Caco-2 (cell line): Measurements from ENCODE around the gene ACADVL. TPM values are rescaled to one million over a fixed set of nuclear protein-coding genes. Genes with fewer than 3 reads are reported as not detected.

Experiments used
- BruUV-seq: library from RNA; stranded (reverse); fragments of 400-500 nt; replicated peaks from 2 replicates; lab custom pipeline; 2021; lab: Mats Ljungman, UMichigan
- CTCF ChIA-PET: fragments of 300-600 bp; sonication (Branson Sonifier 250); formaldehyde crosslinking; loops from one replicate; lab custom pipeline; 2022; ENCODE audit warnings: antibody characterized with exemption; lab: Charles Lee
- POLR2A ChIA-PET: fragments of 300-600 bp; sonication (Branson Sonifier 250); formaldehyde crosslinking; loops from one replicate; lab custom pipeline; 2022; ENCODE audit warnings: antibody characterized with exemption; lab: Charles Lee
- DNase-seq, 2 experiments: peaks; one replicate each; pipeline versions ENCODE4 v3.0.0 to v3.0.0-alpha.2; 2020 to 2022
- H3K27me3 ChIP-seq: replicated peaks from 2 replicates; pipeline ENCODE4 v1.6.0; 2011; ENCODE audit warnings: low read length; ENCODE audit not compliant: control insufficient read depth, insufficient read depth
- H3K36me3 ChIP-seq: 2 replicates; pipeline ENCODE4 v1.5.1; 2011; ENCODE audit warnings: low read length; ENCODE audit not compliant: control insufficient read depth, insufficient read depth
- H3K4me1 ChIP-seq: fragments of 250-450 bp; sonication (Bioruptor Pico); 2 replicates; pipeline ENCODE4 v1.5.1; 2020; ENCODE audit warnings: mild to moderate bottlenecking
- H3K4me3 ChIP-seq: 2 replicates; pipeline ENCODE4 v1.5.1; 2011; ENCODE audit warnings: low read depth, mild to moderate bottlenecking, control low read depth, low read length
- H3K9me3 ChIP-seq: fragments of 250-450 bp; sonication (Bioruptor Pico); 2 replicates; pipeline ENCODE4 v1.5.1; 2020; ENCODE audit warnings: mild to moderate bottlenecking, moderate library complexity
- H3K27ac Mint-ChIP-seq: one replicate; pipeline ENCODE4 v1.8.0; 2022; ENCODE audit warnings: mixed read lengths; ENCODE audit not compliant: unreplicated experiment
- H3K27me3 Mint-ChIP-seq: one replicate; pipeline ENCODE4 v1.8.0; 2022; ENCODE audit warnings: mixed read lengths; ENCODE audit not compliant: insufficient read depth, unreplicated experiment
- H3K36me3 Mint-ChIP-seq: one replicate; pipeline ENCODE4 v1.8.0; 2022; ENCODE audit warnings: mild to moderate bottlenecking, mixed read lengths; ENCODE audit not compliant: insufficient read depth, unreplicated experiment
- H3K4me1 Mint-ChIP-seq: one replicate; pipeline ENCODE4 v1.8.0; 2022; ENCODE audit warnings: low read depth, mixed read lengths; ENCODE audit not compliant: unreplicated experiment
- H3K4me3 Mint-ChIP-seq: one replicate; pipeline ENCODE4 v1.8.0; 2022; ENCODE audit warnings: mild to moderate bottlenecking, moderate library complexity, mixed read lengths; ENCODE audit not compliant: unreplicated experiment
- H3K9me3 Mint-ChIP-seq: one replicate; pipeline ENCODE4 v1.8.0; 2022; ENCODE audit warnings: mixed read lengths; ENCODE audit not compliant: unreplicated experiment
- CTCF ChIP-seq, 2 experiments: fragments of 200-600 bp in 1 of 2; IDR thresholded peaks; 1 replicate in 1 of 2; 2 replicates in 1 of 2; pipeline versions ENCODE4 v1.5.1 to v1.8.0; 2011 to 2022; ENCODE audit warnings: antibody characterized with exemption in 1 of 2, control low read depth in 1 of 2, inconsistent platforms in 1 of 2, low read depth in 1 of 2, low read length in 1 of 2, mild to moderate bottlenecking in 1 of 2, moderate library complexity in 1 of 2; ENCODE audit not compliant: insufficient read depth in 1 of 2, severe bottlenecking in 1 of 2, unreplicated experiment in 1 of 2
- intact Hi-C: fragments of 100-400 bp; cut with micrococcal nuclease; formaldehyde crosslinking; loops from one replicate; pipeline ENCODE4 v1.10.0; 2022; ENCODE audit not compliant: unreplicated experiment
- total RNA-seq: library from RNA; stranded (reverse); gene quantifications from 2 replicates; pipeline ENCODE4 v1.2.3, GENCODE V29; 2022

Gene ACADVL
- total RNA-seq, 1 experiment from 2014 or later: 133 TPM

DNA sequence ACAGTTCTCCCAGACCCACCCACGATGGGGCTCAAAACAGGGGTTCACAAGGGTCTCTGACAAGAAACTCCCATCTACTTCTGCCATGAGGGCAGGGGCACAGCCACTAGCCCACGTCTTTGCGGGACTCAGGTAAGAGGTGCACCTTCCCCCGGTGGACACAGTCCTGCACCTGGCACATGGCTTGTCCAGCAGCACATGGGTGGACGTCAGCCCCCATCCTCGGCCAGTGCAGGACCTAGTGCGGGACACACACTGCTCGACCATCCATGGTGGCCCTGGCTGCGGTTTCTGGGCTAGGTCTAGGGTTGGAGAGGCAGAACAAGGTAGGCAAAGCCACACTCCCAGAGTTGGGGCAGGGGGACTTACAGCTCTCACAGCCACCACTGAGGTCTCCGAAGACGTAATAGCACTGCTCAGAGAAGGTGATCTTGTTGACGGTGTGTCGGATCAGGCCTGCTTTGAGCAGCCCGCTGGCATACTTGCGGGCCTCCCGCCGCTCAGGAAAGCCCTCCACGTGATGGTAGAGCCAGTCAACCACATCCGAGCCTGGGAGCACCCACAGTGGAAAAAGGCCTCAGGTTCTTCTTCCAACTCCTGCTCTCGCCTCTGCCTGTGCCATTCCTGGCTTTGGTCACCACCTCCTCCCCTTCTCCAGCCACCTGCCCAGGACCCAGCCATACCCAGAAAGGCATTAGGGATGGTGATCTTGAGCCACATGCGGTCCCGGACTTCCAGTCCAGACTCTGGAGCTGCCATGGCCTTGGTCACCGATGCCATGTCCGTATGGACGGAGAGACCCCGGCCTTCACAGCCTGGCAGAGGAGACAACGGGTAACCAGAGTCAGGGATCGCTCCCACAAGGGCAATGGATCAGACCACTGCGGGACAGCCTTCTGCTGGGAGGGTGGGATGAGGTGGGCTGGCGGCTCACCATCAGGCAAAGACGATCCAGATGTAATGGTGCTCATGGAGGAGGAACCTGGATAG lies 7.3 kb downstream of the ACADVL start:
- Mint-ChIP-seq H3K4me3 (no peak overlapping the region), H3K36me3 (peaks cover 51% of the 10 kb centered on the region), H3K9me3 (no peaks in the 10 kb centered on the region), H3K27ac (no peak overlapping the region), H3K4me1 (peaks cover 2% of the 10 kb centered on the region), H3K27me3 (no peaks in the 10 kb centered on the region)
- BruUV-seq: no TSS peak
- H3K4me3 ChIP-seq: no peak overlapping the region
- H3K4me1 ChIP-seq: no peaks in the 10 kb centered on the region
- H3K36me3 ChIP-seq: no peaks in the 10 kb centered on the region; the same call in 1 of the 2 replicates
- CTCF ChIA-PET: no interaction called here
- H3K9me3 ChIP-seq: no peaks in the 10 kb centered on the region
- DNase-seq: no peak
- intact Hi-C loops: no loop called here
- TF ChIP-seq CTCF (IDR thresholded peaks at IDR 0.05; ENCODE audit: insufficient read depth in 1 of 2, low read depth in 1 of 2, low read length in 1 of 2, severe bottlenecking in 1 of 2, unreplicated experiment in 1 of 2): no peak
- no peaks in the 10 kb centered on the region for H3K27me3 ChIP-seq
- POLR2A ChIA-PET: no interaction called here

GRCh38 chr17:7228920-7229319 lies 9.2 kb downstream of the ACADVL start:
- Histone ChIP-seq H3K4me3 (no peak overlapping the region), H3K9me3 (no peaks in the 10 kb centered on the region), H3K36me3 (no peaks in the 10 kb centered on the region; the same call in 1 of the 2 replicates), H3K27me3 (no peaks in the 10 kb centered on the region), H3K4me1 (no peaks in the 10 kb centered on the region)
- intact Hi-C loops: no loop called here
- BruUV-seq: no TSS peak
- ChIA-PET CTCF (no interaction called here), POLR2A (no interaction called here)
- no peak for DNase-seq
- no peak for TF ChIP-seq CTCF (IDR thresholded peaks at IDR 0.05; ENCODE audit: insufficient read depth in 1 of 2, low read depth in 1 of 2, low read length in 1 of 2, severe bottlenecking in 1 of 2, unreplicated experiment in 1 of 2)
- Mint-ChIP-seq H3K4me1 (peaks cover 6% of the 10 kb centered on the region), H3K27ac (no peak overlapping the region), H3K27me3 (no peaks in the 10 kb centered on the region), H3K4me3 (no peak overlapping the region), H3K36me3 (peaks cover 45% of the 10 kb centered on the region), H3K9me3 (no peaks in the 10 kb centered on the region)

DNA sequence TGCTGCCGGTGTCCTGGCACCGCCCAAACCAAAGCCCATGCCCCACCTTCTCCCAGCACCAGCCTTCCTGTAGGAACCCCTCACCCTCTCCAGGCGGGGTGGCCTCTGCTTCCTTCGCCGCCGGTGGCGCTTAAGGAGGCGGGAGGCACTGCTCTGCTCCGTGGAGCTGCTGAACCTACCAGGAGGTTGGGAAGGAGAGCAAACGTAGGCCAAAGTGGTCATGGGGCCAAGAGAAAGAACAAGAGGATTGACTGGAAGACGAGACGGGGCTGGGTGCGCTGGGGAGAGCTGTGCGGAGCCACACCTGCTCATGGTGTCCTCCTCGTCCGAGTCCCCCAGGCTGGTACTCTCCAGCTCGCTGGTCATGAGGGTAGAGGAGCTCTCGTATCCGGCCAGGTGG lies 9.8 kb downstream of the ACADVL start:
- Mint-ChIP-seq H3K4me3 (no peak overlapping the region), H3K27me3 (no peaks in the 10 kb centered on the region), H3K36me3 (peaks cover 49% of the 10 kb centered on the region), H3K4me1 (peaks cover 6% of the 10 kb centered on the region), H3K27ac (no peak overlapping the region), H3K9me3 (no peaks in the 10 kb centered on the region)
- intact Hi-C loops: no loop called here
- ChIA-PET POLR2A (no interaction called here), CTCF (interaction anchor here (0.5 kb wide), 1 partner anchor 19 kb away, joined by 3 read pairs; no protein-coding TSS in a partner anchor)
- no peaks in the 10 kb centered on the region for H3K9me3 ChIP-seq
- H3K4me1 ChIP-seq: no peaks in the 10 kb centered on the region
- H3K36me3 ChIP-seq: no peaks in the 10 kb centered on the region; the same call in 1 of the 2 replicates
- DNase-seq: no peak
- no TSS peak for BruUV-seq
- no peak overlapping the region for H3K4me3 ChIP-seq
- no peaks in the 10 kb centered on the region for H3K27me3 ChIP-seq
- no peak for TF ChIP-seq CTCF (IDR thresholded peaks at IDR 0.05; ENCODE audit: insufficient read depth in 1 of 2, low read depth in 1 of 2, low read length in 1 of 2, severe bottlenecking in 1 of 2, unreplicated experiment in 1 of 2)
